Cardiac septum (tissue), 1 donor: ENCODE data around the gene UNG. TPM values are rescaled to one million over a fixed set of nuclear protein-coding genes. Genes with fewer than 3 reads are reported as not detected.
"Not testable (repeated sequence)": the region's sequence is repeated elsewhere in the genome, so short reads cannot be mapped to it uniquely, and the experiment has no call there.

Experiments used
- DNase-seq: peaks from one replicate; pipeline ENCODE4 v3.0.0-alpha.2; 2020; ENCODE audit warnings: low spot score
- intact Hi-C: fragments of 100-400 bp; cut with DNase I; formaldehyde crosslinking; loops from one replicate; pipeline ENCODE4 v1.14.0; 2022
- long read RNA-seq: library from polyadenylated mRNA; unstranded; transcript quantifications from one replicate; pipeline ENCODE4 v2.0.0, GENCODE V29; 2021
- total RNA-seq: library from RNA; stranded (reverse); fragmentation: NEBNext Ultra II Directional; extraction: Animal tissue kit (Norgen Biotek cat#: 25700); gene quantifications from one replicate; pipeline ENCODE4 v1.2.1, GENCODE V29; 2021
- donor health status: DM: no; HTN: no; CAD: no.

UNG gene
- total RNA-seq = 25.5 TPM
- long read RNA-seq, transcript UNG-202 (6 exons, 2,130 nt) = major isoform, 62 of 71 reads
- long read RNA-seq, partial matches to known transcripts = 7 of 71 reads
- long read RNA-seq, other reads (novel, unspliced or antisense) = 2 of 71 reads

DNA sequence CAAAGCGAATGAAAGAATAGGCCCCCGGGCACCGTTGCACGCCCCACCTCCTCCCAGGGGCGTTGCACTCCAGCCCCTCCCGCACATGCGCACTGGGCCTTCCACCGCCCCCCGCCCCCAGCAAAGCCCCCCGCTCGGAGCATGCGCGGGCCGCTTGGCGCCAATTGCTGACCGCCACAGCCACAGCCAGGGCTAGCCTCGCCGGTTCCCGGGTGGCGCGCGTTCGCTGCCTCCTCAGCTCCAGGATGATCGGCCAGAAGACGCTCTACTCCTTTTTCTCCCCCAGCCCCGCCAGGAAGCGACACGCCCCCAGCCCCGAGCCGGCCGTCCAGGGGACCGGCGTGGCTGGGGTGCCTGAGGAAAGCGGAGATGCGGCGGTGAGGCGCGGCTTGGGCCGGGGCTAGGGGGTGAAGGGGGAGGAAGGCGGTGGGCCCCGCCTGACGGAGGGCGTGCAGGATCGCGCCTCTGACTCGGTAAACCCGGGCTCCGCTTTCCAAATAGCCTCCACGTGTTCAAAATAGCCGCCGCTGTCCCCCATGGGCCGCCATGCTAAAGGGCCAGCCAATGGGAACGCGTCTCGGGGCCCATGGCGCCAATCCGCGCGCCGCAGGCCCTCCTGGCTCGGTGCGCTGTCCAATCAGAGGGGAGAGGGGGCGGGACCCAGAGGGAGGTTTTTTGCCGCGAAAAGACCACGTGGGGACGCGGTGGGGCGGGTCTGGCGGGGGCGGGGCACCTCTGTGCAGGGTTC, at the start of gene UNG:
UNG (plus strand) TSS at position 163 of the 748 bp plus-strand sequence; CDS start at position 246, 83 bp downstream.
- intact Hi-C loops = loop anchor here (10.0 kb wide), 1 partner anchor 293 kb away; no protein-coding TSS in a partner anchor
- peak; percentile 98 for DNase-seq

DNA sequence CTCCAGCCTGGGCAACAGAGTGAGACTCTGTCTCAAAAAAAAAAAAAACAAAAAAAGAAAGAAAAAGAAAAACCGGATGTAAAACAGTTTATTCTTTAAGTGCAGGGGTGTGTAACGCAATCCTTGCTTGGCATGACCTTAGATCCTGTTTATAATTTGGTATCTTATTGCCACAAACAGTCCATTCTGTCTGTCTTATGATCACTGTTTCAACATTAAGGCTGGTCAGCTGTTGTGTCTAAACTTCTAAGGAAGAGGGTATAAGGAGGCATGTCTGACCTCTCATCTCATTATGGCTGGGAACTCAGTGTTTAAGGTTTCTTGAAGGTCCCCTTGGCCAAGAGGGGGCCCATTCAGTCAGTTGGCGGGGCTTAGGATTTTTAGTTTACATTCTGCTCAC, 48.7 kb upstream of the UNG start:
- intact Hi-C loops, DNase-seq: not testable (repeated sequence)

DNA sequence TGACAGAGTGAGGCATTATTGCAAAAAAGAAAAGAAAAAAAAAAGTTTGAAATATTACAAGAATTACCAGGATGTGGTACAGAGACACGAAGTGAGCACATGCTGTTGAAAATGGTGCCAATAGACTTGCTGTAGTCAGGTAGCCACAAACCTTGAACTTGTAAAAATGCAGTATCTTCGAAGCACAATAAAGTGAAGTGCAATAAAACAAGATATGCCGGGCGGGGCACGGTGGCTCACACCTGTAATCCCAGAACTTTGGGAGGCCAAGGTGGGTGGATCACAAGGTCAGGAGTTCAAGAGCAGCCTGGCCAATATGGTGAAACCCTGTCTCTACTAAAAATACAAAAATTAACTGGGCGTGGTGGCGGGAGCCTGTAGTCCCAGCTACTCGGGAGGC, 47.6 kb upstream of the UNG start:
- DNase-seq, intact Hi-C loops: not testable (repeated sequence)

DNA sequence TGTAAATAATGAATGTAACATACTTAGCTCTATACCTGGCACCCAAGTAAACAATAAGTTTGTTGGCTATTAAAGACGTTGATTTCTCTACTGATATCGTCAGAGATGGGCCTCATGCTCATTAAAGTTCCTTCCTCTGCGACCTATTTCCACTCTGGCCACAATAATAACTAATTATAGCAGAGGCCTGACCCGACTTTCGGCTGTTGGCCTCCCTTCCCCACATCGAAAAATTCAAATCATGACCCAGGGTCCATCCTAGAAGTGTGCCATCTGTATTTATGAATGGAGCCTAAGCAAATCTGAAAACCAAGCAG, 45.3 kb upstream of the UNG start:
- no peak for DNase-seq
- intact Hi-C loops = no loop called here

GRCh38 chr12:109052414-109053323, 44.7 kb upstream of the UNG start, which contains the start of gene USP30:
TSS of gene USP30 (plus strand) at chr12:109052576. CDS start at chr12:109052679, 103 bp downstream.
- intact Hi-C loops = no loop called here
- DNase-seq = peak; percentile 94

GRCh38 chr12:109053382-109054123, 43.8 kb upstream of the UNG start:
- no peak for DNase-seq
- intact Hi-C loops = no loop called here

GRCh38 chr12:109054124-109054513, 43.3 kb upstream of the UNG start:
- intact Hi-C loops, DNase-seq: not testable (repeated sequence)

- intact Hi-C loops = no loop called here
- DNase-seq = no peak
Measured at GRCh38 chr12:109054520-109054919, 42.9 kb upstream of the UNG start.

GRCh38 chr12:109056891-109057290, 40.5 kb upstream of the UNG start:
- no peak for DNase-seq
- intact Hi-C loops = no loop called here

GRCh38 chr12:109057376-109057775, 40.0 kb upstream of the UNG start:
- no peak for DNase-seq
- intact Hi-C loops = no loop called here

GRCh38 chr12:109058773-109059172, 38.6 kb upstream of the UNG start:
- no peak for DNase-seq
- intact Hi-C loops = no loop called here

DNA sequence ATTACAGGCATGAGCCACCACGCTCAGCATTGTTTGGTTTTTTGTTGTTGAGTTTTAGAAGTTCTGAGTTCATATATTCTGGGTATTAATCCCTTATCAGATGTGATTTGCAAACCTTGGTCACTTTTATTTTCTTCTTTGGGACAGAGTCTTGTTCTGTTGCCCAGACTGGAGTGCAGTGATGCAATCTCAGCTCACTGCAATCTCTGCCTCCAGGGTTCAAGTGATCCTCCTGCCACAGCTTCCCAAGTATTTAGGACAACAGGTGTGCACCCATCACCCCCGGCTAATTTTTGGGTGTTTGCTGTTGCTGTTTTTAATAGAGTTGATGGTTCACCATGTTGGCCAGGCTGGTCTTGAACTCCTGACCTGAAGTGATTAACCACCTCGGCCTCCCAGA, 33.3 kb upstream of the UNG start:
- intact Hi-C loops = no loop called here
- no peak for DNase-seq

- DNase-seq = no peak
- intact Hi-C loops = no loop called here
Measured at GRCh38 chr12:109065154-109065852, 32.1 kb upstream of the UNG start.

DNA sequence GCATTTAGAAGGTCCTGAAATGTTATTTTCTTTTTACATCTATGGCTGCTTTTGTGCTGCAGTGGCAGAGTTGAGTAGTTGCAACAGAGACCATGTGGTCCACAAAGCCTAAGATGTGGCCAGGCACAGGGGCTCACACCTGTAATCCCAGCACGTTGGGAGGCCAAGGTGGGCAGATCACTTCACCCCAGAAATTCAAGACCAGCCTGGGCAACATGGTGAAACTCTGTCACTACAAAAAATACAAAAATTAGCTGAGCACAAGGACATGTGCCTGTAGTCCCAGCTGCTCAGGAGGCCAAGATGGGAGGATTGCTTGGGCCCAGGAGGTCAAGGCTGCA, 31.6 kb upstream of the UNG start:
- intact Hi-C loops = no loop called here

DNA sequence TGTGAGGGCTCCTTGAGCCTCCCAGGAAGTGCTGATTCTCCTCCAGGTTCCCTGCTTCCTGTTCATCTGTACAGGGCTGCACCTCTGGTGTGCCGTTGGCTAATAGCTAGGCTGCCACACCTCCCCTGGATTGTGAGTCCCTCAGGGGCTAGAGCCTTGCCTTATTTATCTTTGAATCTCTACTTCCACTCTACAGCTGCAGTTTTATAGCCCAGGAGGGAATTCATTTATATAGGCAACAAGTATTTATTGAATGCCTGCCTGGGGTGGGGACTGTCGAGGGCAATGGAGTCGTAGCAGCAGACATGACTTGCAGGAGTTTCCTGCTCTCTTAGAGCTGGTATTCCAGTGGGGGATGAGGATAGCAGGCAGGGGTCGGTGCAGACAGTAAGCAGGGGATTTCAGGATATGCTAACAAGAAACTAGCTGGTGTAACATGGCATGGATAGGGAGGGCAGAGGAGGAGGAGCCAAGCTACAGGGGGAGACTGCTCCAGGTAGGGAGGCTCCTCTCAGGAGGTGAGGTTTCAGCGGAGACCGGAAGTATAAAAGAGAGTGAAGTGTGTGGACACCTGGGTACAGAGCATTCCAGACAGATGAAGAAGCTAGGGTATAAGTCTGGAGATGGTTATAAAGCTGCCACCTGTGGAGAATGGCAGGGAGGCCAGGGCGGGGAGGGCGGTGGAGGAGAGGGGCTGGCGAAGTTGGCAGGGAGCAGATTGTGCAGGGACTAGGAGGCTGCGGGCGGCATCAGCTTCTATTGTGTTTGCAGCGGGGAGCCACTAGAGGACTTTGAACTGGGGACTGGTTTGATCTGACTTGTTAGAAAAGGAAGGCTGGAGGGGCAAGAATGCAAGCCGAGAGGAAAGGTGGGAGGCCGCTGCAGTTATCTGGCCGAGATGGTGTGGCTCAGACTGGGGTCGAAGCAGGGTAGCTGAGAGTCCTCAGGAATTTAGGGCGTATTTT, 27.8 kb upstream of the UNG start:
- no peak for DNase-seq
- intact Hi-C loops = no loop called here

More for the DNA sequence above, 31.6 kb upstream of the UNG start:
- no peak for DNase-seq

DNA sequence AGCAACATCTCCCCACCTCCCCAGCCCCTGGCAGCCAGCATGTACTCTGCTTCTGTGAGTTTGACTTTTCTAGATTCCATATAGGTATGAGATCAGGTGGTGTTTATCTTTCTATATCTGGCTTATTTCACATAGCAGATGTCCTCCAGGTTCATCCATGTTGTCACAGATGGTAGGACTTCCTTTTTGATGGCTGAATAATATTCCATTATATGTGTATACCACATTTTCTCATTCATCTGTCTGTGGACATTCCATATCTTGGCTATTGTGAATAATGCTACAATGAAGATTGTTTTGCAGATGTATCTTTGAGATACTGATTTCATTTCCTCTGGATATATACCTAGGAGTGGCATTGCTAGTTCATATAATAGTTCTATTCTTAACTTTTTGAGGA, 22.5 kb upstream of the UNG start:
- DNase-seq = no peak
- intact Hi-C loops = no loop called here

GRCh38 chr12:109082751-109083150, 14.6 kb upstream of the UNG start:
- no peak for DNase-seq
- intact Hi-C loops = no loop called here

- intact Hi-C loops = no loop called here
- DNase-seq = no peak
Measured at GRCh38 chr12:109084425-109084824, 13.0 kb upstream of the UNG start.
